Stomach (tissue), 4 donors: ENCODE data around the gene HBG2.

Source experiments
- EP300 ChIP-seq: sonication (generic); formaldehyde crosslinking; IDR thresholded peaks from one replicate; pipeline ENCODE4 v1.6.1; 2017; ENCODE audit warnings: antibody characterized with exemption
- POLR2A ChIP-seq, 4 donors: fragments of 450-650 bp; IDR thresholded peaks; one replicate each; pipeline ENCODE4 v1.6.1; 2016; ENCODE audit warnings: antibody characterized with exemption in 4 of 4, control low read depth in 2 of 4, mild to moderate bottlenecking in 1 of 4, moderate library complexity in 1 of 4
- POLR2AphosphoS5 ChIP-seq, 3 donors: sonication (generic); formaldehyde crosslinking; IDR thresholded peaks; one replicate each; pipeline ENCODE4 v1.6.1; 2016; ENCODE audit warnings: antibody characterized with exemption in 3 of 3
- TF ChIP-seq, protein P1 (sequence below), 7 experiments: fragments of 450-650 bp in 4 of 7; fragments of 200-600 bp in 3 of 7; sonication (generic) in 3 of 7; IDR thresholded peaks; one replicate each; pipeline ENCODE4 v1.5.1; 2016 to 2019; ENCODE audit warnings: antibody characterized with exemption in 7 of 7, control low read depth in 2 of 7, mild to moderate bottlenecking in 1 of 7

DNA sequence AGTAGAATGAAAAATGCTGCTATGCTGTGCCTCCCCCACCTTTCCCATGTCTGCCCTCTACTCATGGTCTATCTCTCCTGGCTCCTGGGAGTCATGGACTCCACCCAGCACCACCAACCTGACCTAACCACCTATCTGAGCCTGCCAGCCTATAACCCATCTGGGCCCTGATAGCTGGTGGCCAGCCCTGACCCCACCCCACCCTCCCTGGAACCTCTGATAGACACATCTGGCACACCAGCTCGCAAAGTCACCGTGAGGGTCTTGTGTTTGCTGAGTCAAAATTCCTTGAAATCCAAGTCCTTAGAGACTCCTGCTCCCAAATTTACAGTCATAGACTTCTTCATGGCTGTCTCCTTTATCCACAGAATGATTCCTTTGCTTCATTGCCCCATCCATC, 30.1 kb upstream of the HBG2 start:
- TF ChIP-seq, protein P1, sequence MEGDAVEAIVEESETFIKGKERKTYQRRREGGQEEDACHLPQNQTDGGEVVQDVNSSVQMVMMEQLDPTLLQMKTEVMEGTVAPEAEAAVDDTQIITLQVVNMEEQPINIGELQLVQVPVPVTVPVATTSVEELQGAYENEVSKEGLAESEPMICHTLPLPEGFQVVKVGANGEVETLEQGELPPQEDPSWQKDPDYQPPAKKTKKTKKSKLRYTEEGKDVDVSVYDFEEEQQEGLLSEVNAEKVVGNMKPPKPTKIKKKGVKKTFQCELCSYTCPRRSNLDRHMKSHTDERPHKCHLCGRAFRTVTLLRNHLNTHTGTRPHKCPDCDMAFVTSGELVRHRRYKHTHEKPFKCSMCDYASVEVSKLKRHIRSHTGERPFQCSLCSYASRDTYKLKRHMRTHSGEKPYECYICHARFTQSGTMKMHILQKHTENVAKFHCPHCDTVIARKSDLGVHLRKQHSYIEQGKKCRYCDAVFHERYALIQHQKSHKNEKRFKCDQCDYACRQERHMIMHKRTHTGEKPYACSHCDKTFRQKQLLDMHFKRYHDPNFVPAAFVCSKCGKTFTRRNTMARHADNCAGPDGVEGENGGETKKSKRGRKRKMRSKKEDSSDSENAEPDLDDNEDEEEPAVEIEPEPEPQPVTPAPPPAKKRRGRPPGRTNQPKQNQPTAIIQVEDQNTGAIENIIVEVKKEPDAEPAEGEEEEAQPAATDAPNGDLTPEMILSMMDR (IDR thresholded peaks at IDR 0.05) = no peak
- no peak for TF ChIP-seq POLR2AphosphoS5 (IDR thresholded peaks at IDR 0.05)
- TF ChIP-seq EP300 = no peak
- TF ChIP-seq POLR2A (IDR thresholded peaks at IDR 0.05) = no peak
